HepG2 (cell line): Measurements from ENCODE around the gene UPB1. TPM values are rescaled to one million over a fixed set of nuclear protein-coding genes. Genes with fewer than 3 reads are reported as not detected.

ENCODE experiments used
- BORCS8-MEF2B ChIP-seq: sonication (generic); formaldehyde crosslinking; IDR thresholded peaks from 2 replicates; pipeline ENCODE4 v1.8.0; 2022; ENCODE audit warnings: mild to moderate bottlenecking, missing genetic modification reagents
- CBX2 ChIP-seq, 2 experiments: fragments of 200-600 bp in 1 of 2; sonication (generic); formaldehyde crosslinking in 1 of 2; IDR thresholded peaks; 2 replicates each; pipeline versions ENCODE4 v1.7.0 to v1.8.1; 2018 to 2022; ENCODE audit warnings: low read depth in 2 of 2, low read length in 1 of 2, mild to moderate bottlenecking in 1 of 2, missing genetic modification reagents in 1 of 2
- DMAP1 ChIP-seq: IDR thresholded peaks from 2 replicates; pipeline ENCODE4 v1.6.1; 2016
- DNMT1 ChIP-seq: sonication (generic); formaldehyde crosslinking; IDR thresholded peaks from 2 replicates; pipeline ENCODE4 v1.5.1; 2020; ENCODE audit warnings: mild to moderate bottlenecking, missing genetic modification reagents
- ERF ChIP-seq: IDR thresholded peaks from 2 replicates; pipeline ENCODE4 v1.6.1; 2018; ENCODE audit warnings: missing biosample characterization, missing genetic modification reagents
- EZH2 ChIP-seq: conservative IDR thresholded peaks from 2 replicates; pipeline ENCODE4 v1.6.1; 2012; ENCODE audit warnings: mild to moderate bottlenecking, low read depth, low read length, moderate library complexity
- FOSL1 ChIP-seq: sonication (generic); formaldehyde crosslinking; IDR thresholded peaks from 2 replicates; pipeline ENCODE4 v1.9.0; 2021; ENCODE audit warnings: missing genetic modification reagents, borderline replicate concordance
- GRHL1 ChIP-seq: sonication (generic); formaldehyde crosslinking; conservative IDR thresholded peaks from 2 replicates; pipeline ENCODE4 v1.8.0; 2022; ENCODE audit warnings: missing genetic modification reagents
- NFIC ChIP-seq: IDR thresholded peaks from 2 replicates; pipeline ENCODE4 v1.6.1; 2012; ENCODE audit warnings: mild to moderate bottlenecking, low read length, inconsistent platforms
- SNRNP70 ChIP-seq: fragments of 200-400 bp; formaldehyde crosslinking; IDR thresholded peaks from 2 replicates; pipeline ENCODE4 v1.6.1; 2017; ENCODE audit warnings: mild to moderate bottlenecking, low read depth, low read length, moderate library complexity
- ZFP37 ChIP-seq: sonication (generic); formaldehyde crosslinking; IDR thresholded peaks from 2 replicates; pipeline ENCODE4 v1.4.0; 2020; ENCODE audit warnings: missing genetic modification reagents, borderline replicate concordance
- ZNF136 ChIP-seq: sonication (generic); formaldehyde crosslinking; IDR thresholded peaks from 2 replicates; pipeline ENCODE4 v1.8.1; 2022; ENCODE audit warnings: low read depth, mild to moderate bottlenecking, moderate library complexity, missing genetic modification reagents
- ZNF382 ChIP-seq: sonication (generic); formaldehyde crosslinking; IDR thresholded peaks from 2 replicates; pipeline ENCODE4 v1.5.0; 2020; ENCODE audit warnings: missing genetic modification reagents, mild to moderate bottlenecking, borderline replicate concordance
- ZNF430 ChIP-seq: sonication (generic); formaldehyde crosslinking; IDR thresholded peaks from 2 replicates; pipeline ENCODE4 v1.9.0; 2021; ENCODE audit warnings: mild to moderate bottlenecking, missing genetic modification reagents
- ZNF557 ChIP-seq: sonication (generic); formaldehyde crosslinking; IDR thresholded peaks from 2 replicates; pipeline ENCODE4 v1.4.0; 2020; ENCODE audit warnings: missing genetic modification reagents
- ZNF605 ChIP-seq: sonication (generic); formaldehyde crosslinking; IDR thresholded peaks from 2 replicates; pipeline ENCODE4 v1.8.0; 2022; ENCODE audit warnings: mild to moderate bottlenecking, missing genetic modification reagents
- ZNF720 ChIP-seq: sonication (generic); formaldehyde crosslinking; IDR thresholded peaks from 2 replicates; pipeline ENCODE4 v1.4.0; 2020; ENCODE audit warnings: missing genetic modification reagents
- ZNF878 ChIP-seq: sonication (generic); formaldehyde crosslinking; IDR thresholded peaks from 2 replicates; pipeline ENCODE4 v1.8.1; 2023; ENCODE audit warnings: mild to moderate bottlenecking, missing genetic modification reagents, moderate library complexity
- polyA plus RNA-seq, 8 experiments: library from polyadenylated mRNA; depleted of rRNA in 3 of 8; stranded (reverse) in 7 of 8; unstranded in 1 of 8; fragments of >200 nt; fragmentation: Illumina TruSeq in 4 of 8; extraction: Trizol in 4 of 8; gene quantifications; 2 replicates each; pipeline versions ENCODE4 v1.2.1 to v1.2.3, GENCODE V29; 2011 to 2016; ENCODE audit warnings: low read depth in 4 of 8, missing spikeins in 1 of 8, mixed read lengths in 1 of 8; ENCODE audit not compliant: insufficient read depth in 1 of 8
- total RNA-seq, 5 experiments: library from RNA; depleted of rRNA; stranded (reverse); fragments of >200 nt; fragmentation: Illumina TruSeq; extraction: Trizol; gene quantifications; 2 replicates each; pipeline ENCODE4 v1.2.3, GENCODE V29; 2016; ENCODE audit warnings: low read depth in 1 of 5
- TF ChIP-seq, protein P1 (sequence below): sonication (generic); formaldehyde crosslinking; IDR thresholded peaks from 2 replicates; pipeline ENCODE4 v1.5.0; 2020; ENCODE audit warnings: missing genetic modification reagents
- TF ChIP-seq, protein P2 (sequence below): sonication (generic); formaldehyde crosslinking; IDR thresholded peaks from 2 replicates; pipeline ENCODE4 v1.8.0; 2022; ENCODE audit warnings: low read depth, missing genetic modification reagents
- TF ChIP-seq, protein P3 (sequence below): sonication (generic); formaldehyde crosslinking; IDR thresholded peaks from 2 replicates; pipeline ENCODE4 v1.4.0; 2020; ENCODE audit warnings: missing genetic modification reagents, mild to moderate bottlenecking, borderline replicate concordance

UPB1 gene
- total and polyA plus RNA-seq, 2 of the 13 experiments (the other 11 are each of a cell fraction or from before 2014, with no cell fraction given) = 0.38 to 1.2 TPM

DNA sequence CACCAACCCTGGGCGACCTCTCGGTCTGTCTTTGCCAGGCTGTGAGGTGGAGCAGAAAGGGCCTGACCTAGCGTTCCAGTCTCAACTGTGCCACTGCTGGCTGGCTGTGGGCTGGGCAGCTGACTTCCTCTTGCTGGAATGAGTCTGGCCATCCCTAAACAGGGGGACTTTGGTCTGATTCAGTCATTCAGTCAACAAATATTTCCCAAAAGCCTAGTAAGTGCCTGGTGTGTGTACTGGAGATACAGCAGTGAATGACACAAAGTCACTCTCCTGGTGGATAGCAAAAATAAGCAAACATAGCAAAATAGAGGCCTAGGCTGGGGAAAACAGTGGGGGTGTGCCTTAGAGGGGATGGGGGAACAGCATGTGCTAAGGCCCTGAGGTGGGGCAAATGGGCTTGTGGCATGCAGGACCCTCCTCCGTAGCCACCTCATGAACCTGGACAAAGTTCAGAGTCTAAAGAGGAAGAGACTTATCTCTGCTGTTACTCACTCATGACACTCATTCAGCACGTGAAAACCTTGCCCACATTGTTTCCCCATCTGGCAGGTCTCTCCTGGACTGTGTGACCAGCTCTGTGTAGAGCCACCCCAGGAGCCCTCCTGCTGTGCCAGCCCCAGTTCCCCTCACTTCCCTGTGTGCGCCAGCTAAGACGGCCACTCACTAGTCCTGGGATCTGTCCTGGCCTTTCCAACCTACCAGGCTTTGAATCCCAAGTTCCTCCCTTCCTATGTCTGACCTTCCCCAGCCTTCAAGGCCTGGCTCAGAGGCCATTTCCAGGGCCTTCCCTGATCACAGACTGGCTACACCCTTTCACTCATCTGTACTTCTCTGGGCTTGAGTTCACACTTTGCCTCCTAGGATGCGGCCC, 55.1 kb downstream of the UPB1 start (continued):
- TF ChIP-seq ZNF382 (CRISPR knock-in tag) = no peak
- TF ChIP-seq, protein P1, sequence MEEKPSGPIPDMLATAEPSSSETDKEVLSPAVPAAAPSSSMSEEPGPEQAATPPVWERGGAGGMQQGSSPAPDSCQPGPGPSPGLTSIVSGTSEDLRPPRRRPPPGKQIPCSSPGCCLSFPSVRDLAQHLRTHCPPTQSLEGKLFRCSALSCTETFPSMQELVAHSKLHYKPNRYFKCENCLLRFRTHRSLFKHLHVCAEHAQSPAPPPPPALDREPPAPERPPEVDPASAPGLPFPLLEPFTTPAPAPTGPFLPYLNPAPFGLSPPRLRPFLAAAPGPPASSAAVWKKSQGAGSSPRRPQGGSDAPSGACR (CRISPR knock-in tag) = peak; percentile 90
- TF ChIP-seq DNMT1 = no peak
- TF ChIP-seq BORCS8-MEF2B = peak; percentile 51
- peak; percentile 80 for TF ChIP-seq NFIC
- no peak for TF ChIP-seq EZH2
- TF ChIP-seq ZNF557 = peak; percentile 44; the same call in 1 of the 2 replicates
- TF ChIP-seq CBX2 (IDR thresholded peaks at IDR 0.05; ENCODE audit: low read depth, low read length) = no peak
- no peak; the same call in 1 of the 2 replicates for TF ChIP-seq CBX2 (CRISPR knock-in tag; IDR thresholded peaks at IDR 0.05; ENCODE audit: low read depth)
- TF ChIP-seq, protein P2, sequence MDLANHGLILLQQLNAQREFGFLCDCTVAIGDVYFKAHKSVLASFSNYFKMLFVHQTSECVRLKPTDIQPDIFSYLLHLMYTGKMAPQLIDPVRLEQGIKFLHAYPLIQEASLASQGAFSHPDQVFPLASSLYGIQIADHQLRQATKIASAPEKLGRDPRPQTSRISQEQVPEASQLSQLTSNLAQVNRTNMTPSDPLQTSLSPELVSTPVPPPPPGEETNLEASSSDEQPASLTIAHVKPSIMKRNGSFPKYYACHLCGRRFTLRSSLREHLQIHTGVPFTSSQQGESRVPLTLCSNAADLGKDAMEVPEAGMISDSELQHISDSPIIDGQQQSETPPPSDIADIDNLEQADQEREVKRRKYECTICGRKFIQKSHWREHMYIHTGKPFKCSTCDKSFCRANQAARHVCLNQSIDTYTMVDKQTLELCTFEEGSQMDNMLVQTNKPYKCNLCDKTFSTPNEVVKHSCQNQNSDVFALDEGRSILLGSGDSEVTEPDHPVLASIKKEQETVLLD (CRISPR knock-in tag) = no peak
- TF ChIP-seq SNRNP70 = no peak
- TF ChIP-seq ZNF605 (CRISPR knock-in tag) = peak; percentile 91
- peak; percentile 97 for TF ChIP-seq ZNF430 (CRISPR knock-in tag)
- TF ChIP-seq, protein P3, sequence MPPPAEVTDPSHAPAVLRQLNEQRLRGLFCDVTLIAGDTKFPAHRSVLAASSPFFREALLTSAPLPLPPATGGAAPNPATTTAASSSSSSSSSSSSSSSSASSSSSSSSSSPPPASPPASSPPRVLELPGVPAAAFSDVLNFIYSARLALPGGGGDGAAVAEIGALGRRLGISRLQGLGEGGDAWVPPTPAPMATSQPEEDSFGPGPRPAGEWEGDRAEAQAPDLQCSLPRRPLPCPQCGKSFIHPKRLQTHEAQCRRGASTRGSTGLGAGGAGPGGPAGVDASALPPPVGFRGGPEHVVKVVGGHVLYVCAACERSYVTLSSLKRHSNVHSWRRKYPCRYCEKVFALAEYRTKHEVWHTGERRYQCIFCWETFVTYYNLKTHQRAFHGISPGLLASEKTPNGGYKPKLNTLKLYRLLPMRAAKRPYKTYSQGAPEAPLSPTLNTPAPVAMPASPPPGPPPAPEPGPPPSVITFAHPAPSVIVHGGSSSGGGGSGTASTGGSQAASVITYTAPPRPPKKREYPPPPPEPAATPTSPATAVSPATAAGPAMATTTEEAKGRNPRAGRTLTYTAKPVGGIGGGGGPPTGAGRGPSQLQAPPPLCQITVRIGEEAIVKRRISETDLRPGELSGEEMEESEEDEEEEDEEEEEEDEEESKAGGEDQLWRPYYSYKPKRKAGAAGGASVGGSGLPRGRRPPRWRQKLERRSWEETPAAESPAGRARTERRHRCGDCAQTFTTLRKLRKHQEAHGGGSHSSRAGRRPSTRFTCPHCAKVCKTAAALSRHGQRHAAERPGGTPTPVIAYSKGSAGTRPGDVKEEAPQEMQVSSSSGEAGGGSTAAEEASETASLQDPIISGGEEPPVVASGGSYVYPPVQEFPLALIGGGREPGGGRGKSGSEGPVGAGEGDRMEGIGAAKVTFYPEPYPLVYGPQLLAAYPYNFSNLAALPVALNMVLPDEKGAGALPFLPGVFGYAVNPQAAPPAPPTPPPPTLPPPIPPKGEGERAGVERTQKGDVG (CRISPR knock-in tag) = peak; percentile 44; the same call in 1 of the 2 replicates
- no peak for TF ChIP-seq ZNF720 (CRISPR knock-in tag)
- peak; percentile 74; the same call in 1 of the 2 replicates for TF ChIP-seq ZNF878
- TF ChIP-seq ZNF136 = peak; percentile 34; the same call in 1 of the 2 replicates
- TF ChIP-seq ERF (CRISPR knock-in tag) = peak; percentile 88
- TF ChIP-seq FOSL1 (CRISPR knock-in tag) = no peak
- peak; percentile 92 for TF ChIP-seq DMAP1 (CRISPR knock-in tag)
- TF ChIP-seq ZFP37 (CRISPR knock-in tag) = no peak
- no peak for TF ChIP-seq GRHL1
